NCI-H1092 treated with DMSO at 0.1 percent for 48 hours (cell line): ENCODE measurements around the gene BACH2.

Source experiments
- DNase-seq: peaks from one replicate; lab custom pipeline; 2025; lab: John Stamatoyannopoulos, UW

BACH2 gene

GRCh38 chr6:90277302-90278011 is 19.2 kb downstream of the BACH2 start:
- no peak for DNase-seq

- DNase-seq: no peak
Measured at GRCh38 chr6:90274451-90275030, 22.1 kb downstream of the BACH2 start.

- DNase-seq: no peak
Measured at GRCh38 chr6:90273863-90274262, 22.8 kb downstream of the BACH2 start.

- no peak for DNase-seq
Measured at GRCh38 chr6:90272895-90273294, 23.7 kb downstream of the BACH2 start.

- no peak for DNase-seq
Measured at GRCh38 chr6:90271831-90272230, 24.8 kb downstream of the BACH2 start.

- no peak for DNase-seq
Measured at GRCh38 chr6:90269334-90269733, 27.3 kb downstream of the BACH2 start.

GRCh38 chr6:90268178-90268577 is 28.5 kb downstream of the BACH2 start:
- DNase-seq: no peak

GRCh38 chr6:90266905-90267621 is 29.6 kb downstream of the BACH2 start:
- no peak for DNase-seq

- no peak for DNase-seq
Measured at GRCh38 chr6:90264561-90264960, 32.1 kb downstream of the BACH2 start.

GRCh38 chr6:90263633-90264032 is 33.0 kb downstream of the BACH2 start:
- no peak for DNase-seq

GRCh38 chr6:90261801-90262200 is 34.8 kb downstream of the BACH2 start:
- no peak for DNase-seq

GRCh38 chr6:90257486-90257738 is 39.2 kb downstream of the BACH2 start:
- DNase-seq: no peak

- DNase-seq: no peak
Measured at GRCh38 chr6:90256698-90257485, 39.8 kb downstream of the BACH2 start.

- no peak for DNase-seq
Measured at GRCh38 chr6:90253631-90254030, 43.0 kb downstream of the BACH2 start.

- DNase-seq: no peak
Measured at GRCh38 chr6:90251295-90251992, 45.2 kb downstream of the BACH2 start.

- DNase-seq: no peak
Measured at GRCh38 chr6:90250405-90250804, 46.2 kb downstream of the BACH2 start.

GRCh38 chr6:90249458-90249857 is 47.2 kb downstream of the BACH2 start:
- no peak for DNase-seq

GRCh38 chr6:90249034-90249433 is 47.6 kb downstream of the BACH2 start:
- DNase-seq: no peak

GRCh38 chr6:90247262-90247661 is 49.4 kb downstream of the BACH2 start:
- no peak for DNase-seq

GRCh38 chr6:90241229-90241880 is 55.3 kb downstream of the BACH2 start:
- no peak for DNase-seq

GRCh38 chr6:90238496-90239266 is 58.0 kb downstream of the BACH2 start:
- DNase-seq: no peak
